ENCODE measurements around the gene CDH13. TPM values are rescaled to one million over a fixed set of nuclear protein-coding genes. Genes with fewer than 3 reads are reported as not detected.

CDH13 gene
- total and polyA plus RNA-seq, 5 donors: 20.7 to 123 (median 93.6) TPM

DNA sequence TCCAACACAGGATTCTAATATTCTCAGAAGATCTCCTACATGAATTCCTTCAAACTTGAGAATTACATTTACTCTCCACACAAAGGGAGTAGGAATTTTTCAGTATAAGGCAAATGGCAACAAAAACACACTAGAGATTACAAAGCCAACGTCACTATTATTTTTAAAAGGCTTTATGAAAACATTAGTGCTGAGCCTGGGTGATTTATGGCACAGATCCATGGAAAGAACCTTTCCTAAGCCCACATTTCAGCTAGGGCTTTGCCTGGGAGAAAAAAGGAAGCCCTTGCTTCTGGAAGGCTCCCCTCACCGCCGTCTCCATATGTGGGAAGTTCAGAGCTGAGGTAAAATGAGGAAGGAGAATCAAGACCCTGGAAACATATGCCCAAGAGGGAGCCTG, 681.6 kb downstream of the CDH13 start:
- H3K9me3 ChIP-seq (ENCODE audit: control insufficient read depth, low read length): no peaks in the 10 kb centered on the region
- H3K4me1 ChIP-seq (ENCODE audit: control insufficient read depth, insufficient read depth, low read length): no peaks in the 10 kb centered on the region
- 45% methylated on average over 3 of the region's 3 CpGs for WGBS
- no peak overlapping the region for H3K4me3 ChIP-seq (ENCODE audit: low read length)
- ATAC-seq (peak in 1 of 2 donors; percentile 60), DNase-seq (no peak)
- intact Hi-C loops (cut with DNase I): no loop called here
- H3K27me3 ChIP-seq (ENCODE audit: control insufficient read depth, insufficient read depth): no peaks in the 10 kb centered on the region
- no peak overlapping the region for H3K27ac ChIP-seq (ENCODE audit: low read length)

- intact Hi-C loops (cut with DNase I): no loop called here
- Histone ChIP-seq H3K4me1 (ENCODE audit: control insufficient read depth, insufficient read depth, low read length) (no peaks in the 10 kb centered on the region), H3K27ac (ENCODE audit: low read length) (no peak overlapping the region), H3K4me3 (ENCODE audit: low read length) (no peak overlapping the region), H3K27me3 (ENCODE audit: control insufficient read depth, insufficient read depth) (no peaks in the 10 kb centered on the region), H3K9me3 (ENCODE audit: control insufficient read depth, low read length) (no peaks in the 10 kb centered on the region)
- no peak for ATAC-seq
- no peak for DNase-seq
- 58% methylated on average over 2 of the region's 2 CpGs for WGBS
These were observed 684.0 kb downstream of the CDH13 start for GRCh38 chr16:83310816-83311215.

DNA sequence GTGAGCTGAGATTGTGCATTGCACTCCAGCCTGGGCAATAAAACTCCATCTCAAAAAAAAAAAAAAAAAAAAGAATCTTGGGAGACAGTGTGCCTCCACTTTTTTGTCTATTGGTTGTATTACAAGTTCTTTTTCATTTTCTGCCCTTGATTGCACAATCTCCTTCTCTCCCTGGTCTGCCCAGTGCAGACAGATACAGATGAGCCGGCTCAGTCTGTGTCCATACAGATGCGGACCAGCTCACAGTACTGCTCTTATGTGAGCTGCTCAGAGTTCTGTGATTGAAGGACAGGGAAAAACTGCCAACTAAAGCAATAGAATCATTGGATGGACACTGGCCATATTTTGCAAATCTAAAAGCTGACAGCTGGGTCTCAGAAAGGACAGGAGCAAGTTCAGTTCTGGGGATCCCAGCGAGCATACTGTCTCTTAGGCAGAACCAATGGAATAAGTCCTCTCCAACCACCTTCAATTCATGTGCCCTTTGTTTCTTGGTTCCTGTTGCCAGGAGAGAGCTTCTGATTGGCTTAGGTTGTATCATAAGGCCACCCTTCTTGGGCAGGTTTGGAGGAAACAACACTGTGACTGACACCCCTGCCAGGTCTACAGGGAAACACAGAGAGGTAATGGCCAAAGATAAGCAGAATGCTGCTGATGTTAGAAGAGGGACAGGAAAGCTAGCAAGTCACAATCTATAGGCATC, 685.4 kb downstream of the CDH13 start:
- DNase-seq (no peak), ATAC-seq (no peak)
- no peaks in the 10 kb centered on the region for H3K27me3 ChIP-seq (ENCODE audit: control insufficient read depth, insufficient read depth)
- WGBS: 78% methylated on average over 3 of the region's 3 CpGs
- no peak overlapping the region for H3K27ac ChIP-seq (ENCODE audit: low read length)
- intact Hi-C loops (cut with DNase I): no loop called here
- H3K9me3 ChIP-seq (ENCODE audit: control insufficient read depth, low read length): no peaks in the 10 kb centered on the region
- no peaks in the 10 kb centered on the region for H3K4me1 ChIP-seq (ENCODE audit: control insufficient read depth, insufficient read depth, low read length)
- H3K4me3 ChIP-seq (ENCODE audit: low read length): no peak overlapping the region

DNA sequence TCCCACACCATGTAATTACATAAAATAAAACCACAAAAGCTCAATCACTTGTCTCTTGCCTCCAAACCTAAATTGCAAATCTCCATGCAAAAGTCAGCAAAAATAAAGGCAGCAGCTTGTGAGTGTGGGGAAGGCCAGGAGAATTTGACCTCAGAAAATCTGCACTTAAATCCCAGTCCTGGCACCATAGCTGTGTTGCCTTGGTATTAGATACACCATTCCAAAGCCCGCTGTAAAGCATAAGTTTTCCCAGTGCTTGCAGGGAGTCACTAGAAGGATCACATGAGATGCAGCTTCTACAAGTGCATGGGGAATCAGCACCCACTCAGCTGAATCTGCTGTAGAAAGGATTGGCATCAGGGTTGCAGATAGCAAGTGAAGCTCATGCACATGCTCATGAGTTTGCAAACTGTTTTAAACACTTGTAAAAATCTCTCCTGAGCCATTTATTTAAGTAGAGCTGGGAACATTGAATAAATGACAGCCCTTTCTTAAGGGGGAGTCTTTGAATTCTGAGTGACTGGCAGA, 686.0 kb downstream of the CDH13 start:
- intact Hi-C loops (cut with DNase I): no loop called here
- 68% methylated on average over 1 of the region's 1 CpG for WGBS
- Histone ChIP-seq H3K9me3 (ENCODE audit: control insufficient read depth, low read length) (no peaks in the 10 kb centered on the region), H3K4me3 (ENCODE audit: low read length) (no peak overlapping the region), H3K27me3 (ENCODE audit: control insufficient read depth, insufficient read depth) (no peaks in the 10 kb centered on the region), H3K4me1 (ENCODE audit: control insufficient read depth, insufficient read depth, low read length) (no peaks in the 10 kb centered on the region), H3K27ac (ENCODE audit: low read length) (no peak overlapping the region)
- DNase-seq: no peak
- no peak for ATAC-seq

DNA sequence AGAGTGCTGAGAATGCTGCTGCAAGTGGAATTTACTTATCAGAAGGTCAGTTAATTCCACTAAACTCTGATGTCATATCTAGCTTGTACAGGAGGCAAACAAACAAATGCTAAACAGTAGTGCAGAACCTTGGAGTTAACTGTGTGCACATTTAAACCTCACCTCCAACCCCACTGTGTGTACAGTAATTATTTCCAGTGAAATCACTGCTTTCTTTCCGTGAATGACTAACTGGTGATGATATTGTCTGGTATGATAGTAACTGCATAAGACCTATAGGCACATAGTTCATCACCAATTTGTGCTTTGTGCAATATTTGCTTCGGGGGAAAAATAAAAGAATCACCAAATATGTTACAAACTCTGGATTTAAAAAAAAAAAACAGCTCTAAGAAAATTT, 688.5 kb downstream of the CDH13 start:
- 86% methylated on average over 2 of the region's 2 CpGs for WGBS
- ATAC-seq (no peak), DNase-seq (no peak)
- no peaks in the 10 kb centered on the region for H3K4me1 ChIP-seq (ENCODE audit: control insufficient read depth, insufficient read depth, low read length)
- intact Hi-C loops (cut with DNase I): no loop called here
- H3K9me3 ChIP-seq (ENCODE audit: control insufficient read depth, low read length): no peaks in the 10 kb centered on the region
- H3K4me3 ChIP-seq (ENCODE audit: low read length): no peak overlapping the region
- H3K27me3 ChIP-seq (ENCODE audit: control insufficient read depth, insufficient read depth): no peaks in the 10 kb centered on the region
- H3K27ac ChIP-seq (ENCODE audit: low read length): no peak overlapping the region

- no peak overlapping the region for H3K4me3 ChIP-seq (ENCODE audit: low read length)
- no peak overlapping the region for H3K27ac ChIP-seq (ENCODE audit: low read length)
- no peaks in the 10 kb centered on the region for H3K9me3 ChIP-seq (ENCODE audit: control insufficient read depth, low read length)
- H3K4me1 ChIP-seq (ENCODE audit: control insufficient read depth, insufficient read depth, low read length): no peaks in the 10 kb centered on the region
- intact Hi-C loops (cut with DNase I): no loop called here
- WGBS: 57% methylated on average over 3 of the region's 3 CpGs
- no peak for ATAC-seq
- no peak for DNase-seq
- H3K27me3 ChIP-seq (ENCODE audit: control insufficient read depth, insufficient read depth): no peaks in the 10 kb centered on the region
These were observed 689.7 kb downstream of the CDH13 start for GRCh38 chr16:83316458-83316857.

DNA sequence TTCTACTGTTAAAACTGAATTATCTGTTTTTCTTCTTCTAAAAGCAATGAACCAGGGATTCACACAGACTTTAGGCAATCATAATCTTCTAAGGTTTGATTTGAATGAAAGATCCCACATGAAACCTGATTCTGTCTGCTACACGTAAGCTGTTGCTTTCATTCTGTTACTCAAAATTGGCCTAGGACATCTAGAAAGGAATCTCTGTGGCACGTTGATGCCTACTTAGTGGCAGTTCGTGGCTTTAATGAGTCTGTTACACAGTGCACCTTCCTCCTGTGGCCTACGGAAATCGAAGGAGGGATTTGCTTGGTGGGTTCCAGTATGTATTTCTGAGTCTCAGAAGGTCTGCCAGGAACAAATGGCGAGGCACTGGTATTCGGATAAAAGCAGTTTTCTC, 691.6 kb downstream of the CDH13 start:
- Histone ChIP-seq H3K4me3 (ENCODE audit: low read length) (no peak overlapping the region), H3K27ac (ENCODE audit: low read length) (no peak overlapping the region), H3K4me1 (ENCODE audit: control insufficient read depth, insufficient read depth, low read length) (no peaks in the 10 kb centered on the region), H3K9me3 (ENCODE audit: control insufficient read depth, low read length) (no peaks in the 10 kb centered on the region), H3K27me3 (ENCODE audit: control insufficient read depth, insufficient read depth) (no peaks in the 10 kb centered on the region)
- ATAC-seq (no peak), DNase-seq (no peak)
- intact Hi-C loops (cut with DNase I): no loop called here
- 89% methylated on average over 7 of the region's 7 CpGs for WGBS

DNA sequence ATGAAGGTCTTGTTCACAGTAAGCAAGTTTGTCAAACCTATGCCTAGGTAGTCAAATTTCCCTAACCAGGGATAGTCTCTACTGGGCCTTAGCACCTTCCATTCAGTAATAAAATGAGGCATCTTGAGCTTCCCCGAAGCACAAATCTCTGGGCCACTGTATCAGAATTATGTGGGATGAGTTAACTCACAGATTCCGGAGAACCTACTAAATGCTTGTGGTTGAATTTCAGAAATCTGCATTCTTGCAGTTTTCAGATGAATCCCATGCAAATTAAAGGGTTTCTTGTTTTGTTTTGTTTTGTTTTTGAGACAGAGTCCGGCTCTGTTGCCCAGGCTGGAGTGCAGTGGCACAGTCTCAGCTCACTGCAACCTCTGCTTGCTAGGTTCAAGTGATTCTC, 702.2 kb downstream of the CDH13 start:
- DNase-seq: no peak

GRCh38 chr16:83329441-83329840, 702.7 kb downstream of the CDH13 start:
- Histone ChIP-seq H3K27me3 (ENCODE audit: control insufficient read depth, insufficient read depth) (no peaks in the 10 kb centered on the region), H3K27ac (ENCODE audit: low read length) (no peak overlapping the region), H3K4me3 (ENCODE audit: low read length) (no peak overlapping the region), H3K9me3 (ENCODE audit: control insufficient read depth, low read length) (no peaks in the 10 kb centered on the region), H3K4me1 (ENCODE audit: control insufficient read depth, insufficient read depth, low read length) (peaks cover 2% of the 10 kb centered on the region)
- no peak for DNase-seq
- ATAC-seq: no peak
- intact Hi-C loops (cut with DNase I): no loop called here
- WGBS: 80% methylated on average over 7 of the region's 7 CpGs

More for the DNA sequence above, 702.2 kb downstream of the CDH13 start:
- H3K9me3 ChIP-seq (ENCODE audit: control insufficient read depth, low read length): no peaks in the 10 kb centered on the region
- intact Hi-C loops (cut with DNase I): no loop called here
- no peak overlapping the region for H3K27ac ChIP-seq (ENCODE audit: low read length)
- ATAC-seq: no peak
- H3K27me3 ChIP-seq (ENCODE audit: control insufficient read depth, insufficient read depth): no peaks in the 10 kb centered on the region
- no peak overlapping the region for H3K4me3 ChIP-seq (ENCODE audit: low read length)
- peaks cover 2% of the 10 kb centered on the region for H3K4me1 ChIP-seq (ENCODE audit: control insufficient read depth, insufficient read depth, low read length)
- 92% methylated on average over 3 of the region's 3 CpGs for WGBS

GRCh38 chr16:83330251-83330650, 703.5 kb downstream of the CDH13 start:
- DNase-seq (no peak), ATAC-seq (no peak)
- no peak overlapping the region for H3K4me3 ChIP-seq (ENCODE audit: low read length)
- no peaks in the 10 kb centered on the region for H3K9me3 ChIP-seq (ENCODE audit: control insufficient read depth, low read length)
- intact Hi-C loops (cut with DNase I): no loop called here
- H3K27me3 ChIP-seq (ENCODE audit: control insufficient read depth, insufficient read depth): no peaks in the 10 kb centered on the region
- 51% methylated on average over 2 of the region's 2 CpGs for WGBS
- no peak overlapping the region for H3K27ac ChIP-seq (ENCODE audit: low read length)
- H3K4me1 ChIP-seq (ENCODE audit: control insufficient read depth, insufficient read depth, low read length): peaks cover 2% of the 10 kb centered on the region

- 68% methylated on average over 2 of the region's 2 CpGs for WGBS
- intact Hi-C loops (cut with DNase I): no loop called here
These were observed 708.3 kb downstream of the CDH13 start for GRCh38 chr16:83335076-83335475.

DNA sequence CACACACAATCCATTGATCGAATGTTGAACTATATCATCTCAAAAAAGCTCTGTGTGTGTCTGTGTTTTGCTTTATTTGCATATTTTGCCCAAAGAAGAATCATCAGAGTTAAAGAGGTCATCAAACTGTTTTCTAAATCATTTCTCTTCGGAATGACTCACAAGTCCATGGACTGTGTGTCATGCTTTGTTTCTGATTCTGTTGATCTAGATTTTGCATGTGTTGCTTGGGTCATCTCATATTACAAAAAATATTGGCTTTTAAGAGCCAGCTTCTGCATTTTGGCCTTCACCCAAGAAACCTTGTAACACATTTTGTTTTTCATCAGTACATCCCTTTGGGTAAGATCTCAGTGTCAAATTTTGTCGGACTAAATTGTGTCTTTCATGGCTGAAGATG, 709.8 kb downstream of the CDH13 start:
- DNase-seq (no peak), ATAC-seq (no peak)
- Histone ChIP-seq H3K27me3 (ENCODE audit: control insufficient read depth, insufficient read depth) (no peaks in the 10 kb centered on the region), H3K9me3 (ENCODE audit: control insufficient read depth, low read length) (no peaks in the 10 kb centered on the region), H3K4me1 (ENCODE audit: control insufficient read depth, insufficient read depth, low read length) (no peaks in the 10 kb centered on the region), H3K27ac (ENCODE audit: low read length) (no peak overlapping the region), H3K4me3 (ENCODE audit: low read length) (no peak overlapping the region)
- intact Hi-C loops (cut with DNase I): no loop called here
- 74% methylated on average over 3 of the region's 3 CpGs for WGBS

More at GRCh38 chr16:83335076-83335475, 708.3 kb downstream of the CDH13 start:
- Histone ChIP-seq H3K4me1 (ENCODE audit: control insufficient read depth, insufficient read depth, low read length) (peaks cover 2% of the 10 kb centered on the region), H3K4me3 (ENCODE audit: low read length) (no peak overlapping the region), H3K27ac (ENCODE audit: low read length) (no peak overlapping the region), H3K27me3 (ENCODE audit: control insufficient read depth, insufficient read depth) (no peaks in the 10 kb centered on the region), H3K9me3 (ENCODE audit: control insufficient read depth, low read length) (no peaks in the 10 kb centered on the region)
- no peak for DNase-seq
- ATAC-seq: no peak
